Activated CD4-positive, CD25-positive, alpha-beta regulatory T cell treated with anti-CD3 and anti-CD28 coated beads, Interleukin-2, amount 50 U/mL, for 16 hours (primary cell): ENCODE results near the gene NRXN3.

Experiments used
- DNase-seq: peaks from one replicate; pipeline ENCODE4 v3.0.0-alpha.2; 2020; ENCODE audit warnings: low read depth, low spot score

The NRXN3 gene

GRCh38 chr14:79861111-79861510 is 1690.9 kb downstream of the NRXN3 start:
- no peak for DNase-seq

GRCh38 chr14:79862045-79862444 is 1691.9 kb downstream of the NRXN3 start:
- no peak for DNase-seq

- no peak for DNase-seq
Observed at GRCh38 chr14:79871136-79871535, 1701.0 kb downstream of the NRXN3 start.

- no peak for DNase-seq
Observed at GRCh38 chr14:79878229-79878628, 1708.1 kb downstream of the NRXN3 start.

- DNase-seq = no peak
Observed at GRCh38 chr14:79878785-79879184, 1708.6 kb downstream of the NRXN3 start.

GRCh38 chr14:79881299-79881698 is 1711.1 kb downstream of the NRXN3 start:
- no peak for DNase-seq

GRCh38 chr14:79890527-79890926 is 1720.4 kb downstream of the NRXN3 start:
- DNase-seq = no peak

GRCh38 chr14:79896009-79896408 is 1725.8 kb downstream of the NRXN3 start:
- no peak for DNase-seq

GRCh38 chr14:79899610-79900009 is 1729.4 kb downstream of the NRXN3 start:
- no peak for DNase-seq

GRCh38 chr14:79904497-79904896 is 1734.3 kb downstream of the NRXN3 start:
- no peak for DNase-seq

- no peak for DNase-seq
Observed at GRCh38 chr14:79906994-79907393, 1736.8 kb downstream of the NRXN3 start.

- no peak for DNase-seq
Observed at GRCh38 chr14:79910086-79910485, 1739.9 kb downstream of the NRXN3 start.

GRCh38 chr14:79911744-79912143 is 1741.6 kb downstream of the NRXN3 start:
- DNase-seq = no peak

- DNase-seq = no peak
Observed at GRCh38 chr14:79914595-79914994, 1744.4 kb downstream of the NRXN3 start.

GRCh38 chr14:79915406-79915805 is 1745.2 kb downstream of the NRXN3 start:
- no peak for DNase-seq

GRCh38 chr14:79916281-79916680 is 1746.1 kb downstream of the NRXN3 start:
- DNase-seq = no peak

GRCh38 chr14:79916892-79917291 is 1746.7 kb downstream of the NRXN3 start:
- DNase-seq = no peak
